ENCODE results near the gene REPIN1. TPM values are rescaled to one million over a fixed set of nuclear protein-coding genes. Genes with fewer than 3 reads are reported as not detected.

REPIN1 gene
- total RNA-seq, 1 experiment from 2014 or later, result 124 TPM

- intact Hi-C loops (cut with micrococcal nuclease), result no loop called here
- no peaks in the 10 kb centered on the region for H3K36me3 ChIP-seq (ENCODE audit: low read depth, low read length)
- H4K20me1 ChIP-seq (ENCODE audit: low read length), result no peaks in the 10 kb centered on the region
- ChIA-PET POLR2A (ENCODE audit: unreplicated experiment) (no interaction called here), CTCF (no interaction called here)
- H3K9me3 ChIP-seq (ENCODE audit: low read length), result no peaks in the 10 kb centered on the region
- TF ChIP-seq CTCF (conservative IDR thresholded peaks at IDR 0.05; ENCODE audit: low read depth, low read length), result no peak
- TF ChIP-seq EZH2 (IDR thresholded peaks at IDR 0.05; ENCODE audit: low read length, unreplicated experiment), result no peak
- TF ChIP-seq EZH2phosphoT487 (IDR thresholded peaks at IDR 0.05; ENCODE audit: borderline replicate concordance, low read length), result no peak
- no peaks in the 10 kb centered on the region for H3K27me3 ChIP-seq (ENCODE audit: low read length)
- H3F3A ChIP-seq (ENCODE audit: low read length, unreplicated experiment), result no peaks in the 10 kb centered on the region
- H3K9me2 ChIP-seq (replicated peaks; ENCODE audit: low read length), result no peaks in the 10 kb centered on the region
- no peaks in the 10 kb centered on the region for H3K79me2 ChIP-seq (ENCODE audit: low read length)
- BruUV-seq (replicated peaks), result no TSS peak
- ATAC-seq (no peak), DNase-seq (no peak)
- no peak overlapping the region for H2AFZ ChIP-seq (ENCODE audit: low read length)
- H3K4me1 ChIP-seq (ENCODE audit: insufficient read depth, low read length), result no peaks in the 10 kb centered on the region
- H3K4me3 ChIP-seq (ENCODE audit: low read length), result no peak overlapping the region
- no peak overlapping the region for H3K27ac ChIP-seq (ENCODE audit: low read length)
- H3K4me2 ChIP-seq (ENCODE audit: low read length), result no peak overlapping the region
- H3K9ac ChIP-seq (ENCODE audit: low read length), result no peak overlapping the region
These were observed 51.6 kb downstream of the REPIN1 start for GRCh38 chr7:150420242-150420641.

GRCh38 chr7:150420987-150421674 is 52.5 kb downstream of the REPIN1 start:
- TF ChIP-seq CTCF (conservative IDR thresholded peaks at IDR 0.05; ENCODE audit: low read depth, low read length) (peak; percentile 87), EZH2phosphoT487 (IDR thresholded peaks at IDR 0.05; ENCODE audit: borderline replicate concordance, low read length) (no peak)
- H3K4me2 ChIP-seq (ENCODE audit: low read length), result peak overlapping the region; percentile 73
- POLR2A ChIA-PET (ENCODE audit: unreplicated experiment), result no interaction called here

GRCh38 chr7:150421831-150422230 is 53.2 kb downstream of the REPIN1 start:
- Histone ChIP-seq H3K4me1 (ENCODE audit: insufficient read depth, low read length) (no peaks in the 10 kb centered on the region), H3K9ac (ENCODE audit: low read length) (no peak overlapping the region), H3K4me3 (ENCODE audit: low read length) (no peak overlapping the region), H3K27ac (ENCODE audit: low read length) (no peak overlapping the region), H3K36me3 (ENCODE audit: low read depth, low read length) (no peaks in the 10 kb centered on the region), H3K4me2 (ENCODE audit: low read length) (no peak overlapping the region), H2AFZ (ENCODE audit: low read length) (no peak overlapping the region), H3K9me2 (replicated peaks; ENCODE audit: low read length) (no peaks in the 10 kb centered on the region), H3K9me3 (ENCODE audit: low read length) (no peaks in the 10 kb centered on the region), H4K20me1 (ENCODE audit: low read length) (no peaks in the 10 kb centered on the region), H3F3A (ENCODE audit: low read length, unreplicated experiment) (no peaks in the 10 kb centered on the region), H3K79me2 (ENCODE audit: low read length) (no peaks in the 10 kb centered on the region), H3K27me3 (ENCODE audit: low read length) (no peaks in the 10 kb centered on the region)
- no peak for TF ChIP-seq CTCF (conservative IDR thresholded peaks at IDR 0.05; ENCODE audit: low read depth, low read length)
- TF ChIP-seq EZH2phosphoT487 (IDR thresholded peaks at IDR 0.05; ENCODE audit: borderline replicate concordance, low read length), result no peak
- TF ChIP-seq EZH2 (IDR thresholded peaks at IDR 0.05; ENCODE audit: low read length, unreplicated experiment), result no peak
- ATAC-seq (no peak), DNase-seq (no peak)
- BruUV-seq (replicated peaks), result no TSS peak
- CTCF ChIA-PET, result no interaction called here
- intact Hi-C loops (cut with micrococcal nuclease), result loop anchor here (1.0 kb wide), 4 partner anchors 43 to 136 kb away; partner anchors contain the start of gene ZNF775
- POLR2A ChIA-PET (ENCODE audit: unreplicated experiment), result no interaction called here

More at GRCh38 chr7:150420987-150421674, 52.5 kb downstream of the REPIN1 start:
- peak; percentile 100 for ATAC-seq
- H3F3A ChIP-seq (ENCODE audit: low read length, unreplicated experiment), result no peaks in the 10 kb centered on the region
- H3K9me3 ChIP-seq (ENCODE audit: low read length), result no peaks in the 10 kb centered on the region
- no peak overlapping the region for H3K9ac ChIP-seq (ENCODE audit: low read length)
- no peak overlapping the region for H3K27ac ChIP-seq (ENCODE audit: low read length)
- H3K79me2 ChIP-seq (ENCODE audit: low read length), result no peaks in the 10 kb centered on the region
- H2AFZ ChIP-seq (ENCODE audit: low read length), result peak overlapping the region; percentile 78
- no peaks in the 10 kb centered on the region for H3K9me2 ChIP-seq (replicated peaks; ENCODE audit: low read length)
- H3K4me1 ChIP-seq (ENCODE audit: insufficient read depth, low read length), result no peaks in the 10 kb centered on the region
- peak overlapping the region; percentile 29; the same call in 1 of the 2 replicates for H3K4me3 ChIP-seq (ENCODE audit: low read length)
- CTCF ChIA-PET, result no interaction called here
- DNase-seq, result peak; percentile 84
- H3K27me3 ChIP-seq (ENCODE audit: low read length), result no peaks in the 10 kb centered on the region
- H4K20me1 ChIP-seq (ENCODE audit: low read length), result no peaks in the 10 kb centered on the region
- intact Hi-C loops (cut with micrococcal nuclease), result loop anchor here (1.0 kb wide), 4 partner anchors 42 to 135 kb away; partner anchors contain the start of gene ZNF775
- no TSS peak for BruUV-seq (replicated peaks)
- no peaks in the 10 kb centered on the region for H3K36me3 ChIP-seq (ENCODE audit: low read depth, low read length)
